Gastroesophageal sphincter (tissue), 3 donors: Measurements from ENCODE around the gene KIF26B.
"Not testable (repeated sequence)": the region's sequence is repeated elsewhere in the genome, so short reads cannot be mapped to it uniquely, and the experiment has no call there.

ENCODE experiments used
- POLR2AphosphoS5 ChIP-seq: sonication (generic); formaldehyde crosslinking; IDR thresholded peaks from one replicate; pipeline ENCODE4 v1.6.1; 2017; ENCODE audit warnings: antibody characterized with exemption
- TF ChIP-seq, protein P1 (sequence below), 4 experiments: fragments of 200-600 bp in 2 of 4; fragments of 450-650 bp in 2 of 4; sonication (generic) in 1 of 4; IDR thresholded peaks; one replicate each; pipeline ENCODE4 v1.5.1; 2017 to 2019; ENCODE audit warnings: antibody characterized with exemption in 4 of 4, mild to moderate bottlenecking in 2 of 4, moderate library complexity in 2 of 4

DNA sequence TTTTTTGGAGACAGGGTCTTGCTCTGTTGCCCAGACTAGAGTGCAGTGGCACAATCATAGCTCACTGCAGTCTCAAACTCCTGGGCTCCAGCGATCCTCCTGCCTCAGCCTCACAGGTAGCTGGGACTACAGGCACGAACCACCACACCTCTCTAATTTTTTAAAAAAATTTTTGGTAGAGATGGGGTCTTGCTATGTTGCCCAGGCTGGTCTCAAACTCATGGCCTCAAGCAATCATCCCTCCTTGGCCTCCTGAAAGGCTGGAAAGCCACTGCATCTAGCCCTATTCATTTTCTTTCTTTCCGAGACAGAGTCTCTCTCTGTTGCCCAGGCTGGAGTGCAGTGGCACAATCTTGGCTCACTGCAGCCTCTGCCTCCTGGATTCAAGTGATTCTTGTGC is 559.2 kb downstream of the KIF26B start:
- TF ChIP-seq, protein P1, sequence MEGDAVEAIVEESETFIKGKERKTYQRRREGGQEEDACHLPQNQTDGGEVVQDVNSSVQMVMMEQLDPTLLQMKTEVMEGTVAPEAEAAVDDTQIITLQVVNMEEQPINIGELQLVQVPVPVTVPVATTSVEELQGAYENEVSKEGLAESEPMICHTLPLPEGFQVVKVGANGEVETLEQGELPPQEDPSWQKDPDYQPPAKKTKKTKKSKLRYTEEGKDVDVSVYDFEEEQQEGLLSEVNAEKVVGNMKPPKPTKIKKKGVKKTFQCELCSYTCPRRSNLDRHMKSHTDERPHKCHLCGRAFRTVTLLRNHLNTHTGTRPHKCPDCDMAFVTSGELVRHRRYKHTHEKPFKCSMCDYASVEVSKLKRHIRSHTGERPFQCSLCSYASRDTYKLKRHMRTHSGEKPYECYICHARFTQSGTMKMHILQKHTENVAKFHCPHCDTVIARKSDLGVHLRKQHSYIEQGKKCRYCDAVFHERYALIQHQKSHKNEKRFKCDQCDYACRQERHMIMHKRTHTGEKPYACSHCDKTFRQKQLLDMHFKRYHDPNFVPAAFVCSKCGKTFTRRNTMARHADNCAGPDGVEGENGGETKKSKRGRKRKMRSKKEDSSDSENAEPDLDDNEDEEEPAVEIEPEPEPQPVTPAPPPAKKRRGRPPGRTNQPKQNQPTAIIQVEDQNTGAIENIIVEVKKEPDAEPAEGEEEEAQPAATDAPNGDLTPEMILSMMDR (IDR thresholded peaks at IDR 0.05), result not testable (repeated sequence)
- not testable (repeated sequence) for TF ChIP-seq POLR2AphosphoS5
